PFSK-1 (cell line): ENCODE results near the gene HOXB13.

ENCODE experiments used
- TAF1 ChIP-seq: IDR thresholded peaks from 2 replicates; pipeline ENCODE4 v1.6.1; 2012; ENCODE audit warnings: low read length, control low read depth, borderline replicate concordance; ENCODE audit not compliant: insufficient read depth
- TF ChIP-seq, protein P1 (sequence below), 2 experiments: IDR thresholded peaks; 2 replicates each; pipeline versions ENCODE4 v1.6.1 to v1.8.0; 2011 to 2012; ENCODE audit warnings: low read depth in 2 of 2, low read length in 2 of 2, control low read depth in 1 of 2, inconsistent platforms in 1 of 2, mild to moderate bottlenecking in 1 of 2, moderate library complexity in 1 of 2; ENCODE audit not compliant: insufficient read depth in 1 of 2

DNA sequence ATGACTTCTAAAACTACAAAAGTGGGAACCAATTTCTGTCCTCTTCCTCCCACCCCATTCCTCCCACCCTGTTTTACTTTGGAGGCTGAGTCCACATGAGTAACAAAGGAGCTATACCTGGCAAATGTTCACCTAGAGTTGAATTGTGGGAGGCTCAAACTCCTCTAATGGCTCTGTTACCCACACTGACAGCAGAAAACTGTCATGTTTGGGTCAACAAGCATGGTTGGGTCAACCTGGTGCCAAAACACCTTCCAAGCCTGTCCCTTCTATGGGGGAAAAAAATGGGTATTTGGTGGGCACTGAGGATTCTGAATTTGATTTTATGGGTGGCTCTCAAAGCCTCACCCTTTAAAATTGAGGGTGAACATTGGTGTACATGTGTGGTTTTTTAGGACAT is 12.0 kb upstream of the HOXB13 start:
- no peak for TF ChIP-seq TAF1
- TF ChIP-seq, protein P1, sequence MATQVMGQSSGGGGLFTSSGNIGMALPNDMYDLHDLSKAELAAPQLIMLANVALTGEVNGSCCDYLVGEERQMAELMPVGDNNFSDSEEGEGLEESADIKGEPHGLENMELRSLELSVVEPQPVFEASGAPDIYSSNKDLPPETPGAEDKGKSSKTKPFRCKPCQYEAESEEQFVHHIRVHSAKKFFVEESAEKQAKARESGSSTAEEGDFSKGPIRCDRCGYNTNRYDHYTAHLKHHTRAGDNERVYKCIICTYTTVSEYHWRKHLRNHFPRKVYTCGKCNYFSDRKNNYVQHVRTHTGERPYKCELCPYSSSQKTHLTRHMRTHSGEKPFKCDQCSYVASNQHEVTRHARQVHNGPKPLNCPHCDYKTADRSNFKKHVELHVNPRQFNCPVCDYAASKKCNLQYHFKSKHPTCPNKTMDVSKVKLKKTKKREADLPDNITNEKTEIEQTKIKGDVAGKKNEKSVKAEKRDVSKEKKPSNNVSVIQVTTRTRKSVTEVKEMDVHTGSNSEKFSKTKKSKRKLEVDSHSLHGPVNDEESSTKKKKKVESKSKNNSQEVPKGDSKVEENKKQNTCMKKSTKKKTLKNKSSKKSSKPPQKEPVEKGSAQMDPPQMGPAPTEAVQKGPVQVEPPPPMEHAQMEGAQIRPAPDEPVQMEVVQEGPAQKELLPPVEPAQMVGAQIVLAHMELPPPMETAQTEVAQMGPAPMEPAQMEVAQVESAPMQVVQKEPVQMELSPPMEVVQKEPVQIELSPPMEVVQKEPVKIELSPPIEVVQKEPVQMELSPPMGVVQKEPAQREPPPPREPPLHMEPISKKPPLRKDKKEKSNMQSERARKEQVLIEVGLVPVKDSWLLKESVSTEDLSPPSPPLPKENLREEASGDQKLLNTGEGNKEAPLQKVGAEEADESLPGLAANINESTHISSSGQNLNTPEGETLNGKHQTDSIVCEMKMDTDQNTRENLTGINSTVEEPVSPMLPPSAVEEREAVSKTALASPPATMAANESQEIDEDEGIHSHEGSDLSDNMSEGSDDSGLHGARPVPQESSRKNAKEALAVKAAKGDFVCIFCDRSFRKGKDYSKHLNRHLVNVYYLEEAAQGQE (IDR thresholded peaks at IDR 0.05; ENCODE audit: insufficient read depth in 1 of 2, low read depth in 2 of 2, low read length in 2 of 2): no peak
